Pancreas (tissue), 10 donors: Measurements from ENCODE around the gene RANBP1. TPM values are rescaled to one million over a fixed set of nuclear protein-coding genes. Genes with fewer than 3 reads are reported as not detected.

Experiments used
- ATAC-seq, 4 donors: fragments of 200-7000 bp; cut with Tn5 transposase; one replicate each; pipeline versions ENCODE4 v1.8.0 to v1.9.1; 2020; ENCODE audit warnings: mild to moderate bottlenecking in 4 of 4, moderate library complexity in 4 of 4
- DNase-seq, 6 donors: peaks; one replicate each; pipeline ENCODE4 v3.0.0-alpha.2; 2020
- FAIRE-seq: peaks from 2 replicates; lab custom pipeline; 2012; peaks lifted over from hg19 to GRCh38; lab: Jason Lieb, UNC
- H3K27ac ChIP-seq, 4 donors: fragments of 200-600 bp; sonication (generic); 1 replicate in 3 of 4; 2 replicates in 1 of 4; pipeline versions ENCODE4 v1.5.0 to v1.8.0; 2020
- H3K27me3 ChIP-seq, 4 donors: fragments of 200-600 bp; one replicate each; pipeline ENCODE4 v1.8.0; 2021
- H3K36me3 ChIP-seq, 3 donors: fragments of 200-600 bp; sonication (generic) in 1 of 3; one replicate each; pipeline versions ENCODE4 v1.5.0 to v1.8.0; 2020 to 2021
- H3K4me1 ChIP-seq, 3 donors: fragments of 200-600 bp; one replicate each; pipeline ENCODE4 v1.8.0; 2021
- H3K4me3 ChIP-seq, 4 donors: fragments of 200-600 bp; sonication (generic) in 2 of 4; one replicate each; pipeline versions ENCODE4 v1.5.0 to v1.8.0; 2020 to 2021
- H3K9me3 ChIP-seq, 4 donors: fragments of 200-600 bp; one replicate each; pipeline ENCODE4 v1.8.0; 2021
- WGBS, 2 donors: extraction: QIAGEN DNeasy Blood & Tissue Kit; methylation state at CpG; one replicate each; pipeline ENCODE4 v1.1.7; 2013; 5-methylcytosine and 5-hydroxymethylcytosine counted together
- intact Hi-C, 3 donors: fragments of 100-400 bp; cut with DNase I; formaldehyde crosslinking; loops; one replicate each; pipeline versions ENCODE4 v1.11.1 to v1.14.2; 2022
- polyA plus RNA-seq, 2 donors: library from polyadenylated mRNA; stranded (reverse); fragments of 200-250 nt; gene quantifications; one replicate each; pipeline ENCODE4 v1.2.3, GENCODE V29; 2013
- total RNA-seq, 6 donors: library from RNA; stranded (reverse); fragmentation: NEBNext Ultra II Directional in 4 of 6; extraction: Animal tissue kit (Norgen Biotek cat#: 25700) in 4 of 6; gene quantifications; one replicate each; pipeline versions ENCODE4 v1.2.1 to v1.2.4, GENCODE V29; 2021 to 2023
- TF ChIP-seq, protein P1 (sequence below), 4 donors: fragments of 200-600 bp; sonication (generic) in 3 of 4; IDR thresholded peaks; one replicate each; pipeline versions ENCODE4 v1.5.0 to v1.8.0; 2021; ENCODE audit warnings: antibody characterized with exemption in 4 of 4
- donor health status: healthy with polysubstance abuse.
- donor health status: DM: no; HTN: no; CAD: no; lungs with moderate emphysema.
- donor health status: DM: no; HTN: no; CAD: no.
- donor health status: control.
- donor health status: control.
- donor health status: Bipolar disorder and iron deficiency.
- donor health status: DM: yes; HTN: yes; CAD: no.
- donor health status: DM: no; HTN: no; CAD: no.
- donor health status: DM: no; HTN: no; CAD: no.
- donor health status: DM: yes; HTN: yes; CAD: no.

The RANBP1 gene
- total and polyA plus RNA-seq, 8 donors, result 25.1 to 44.0 (median 34.3) TPM

DNA sequence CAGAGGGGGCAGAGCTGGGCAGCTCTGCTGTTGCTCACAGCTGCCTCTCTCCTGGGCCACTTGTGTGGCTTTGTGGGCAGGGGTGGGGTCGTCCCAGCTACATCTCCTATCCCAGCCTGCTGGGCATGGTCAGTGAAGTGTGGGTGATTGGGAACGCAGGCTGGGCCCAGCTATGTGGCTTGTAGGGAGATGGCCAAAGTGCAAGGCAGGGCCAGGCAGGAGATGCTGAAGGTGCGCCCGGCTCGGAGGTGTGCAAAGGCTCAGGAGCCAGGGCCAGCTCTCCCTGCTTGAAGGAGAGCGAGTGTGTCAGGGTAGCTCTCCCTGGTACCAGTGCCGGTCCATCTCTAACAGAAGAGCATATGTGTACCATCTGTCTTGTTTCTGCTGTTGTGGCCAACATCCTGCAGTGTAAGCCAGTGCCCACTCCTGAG, 8.4 kb upstream of the RANBP1 start:
- WGBS, 2 donors, result 89 to 95% methylated on average over 7 of the region's 7 CpGs
- H3K4me1 ChIP-seq, result peaks cover 4 to 11% (median 8%) of the 10 kb centered on the region in 3 donors
- H3K4me3 ChIP-seq, result no peak overlapping the region
- H3K27ac ChIP-seq, result no peak overlapping the region
- H3K36me3 ChIP-seq, result peaks cover 0 to 56% (median 40%) of the 10 kb centered on the region in 3 donors
- H3K9me3 ChIP-seq, result no peaks in the 10 kb centered on the region
- no peaks in the 10 kb centered on the region for H3K27me3 ChIP-seq
- TF ChIP-seq, protein P1, sequence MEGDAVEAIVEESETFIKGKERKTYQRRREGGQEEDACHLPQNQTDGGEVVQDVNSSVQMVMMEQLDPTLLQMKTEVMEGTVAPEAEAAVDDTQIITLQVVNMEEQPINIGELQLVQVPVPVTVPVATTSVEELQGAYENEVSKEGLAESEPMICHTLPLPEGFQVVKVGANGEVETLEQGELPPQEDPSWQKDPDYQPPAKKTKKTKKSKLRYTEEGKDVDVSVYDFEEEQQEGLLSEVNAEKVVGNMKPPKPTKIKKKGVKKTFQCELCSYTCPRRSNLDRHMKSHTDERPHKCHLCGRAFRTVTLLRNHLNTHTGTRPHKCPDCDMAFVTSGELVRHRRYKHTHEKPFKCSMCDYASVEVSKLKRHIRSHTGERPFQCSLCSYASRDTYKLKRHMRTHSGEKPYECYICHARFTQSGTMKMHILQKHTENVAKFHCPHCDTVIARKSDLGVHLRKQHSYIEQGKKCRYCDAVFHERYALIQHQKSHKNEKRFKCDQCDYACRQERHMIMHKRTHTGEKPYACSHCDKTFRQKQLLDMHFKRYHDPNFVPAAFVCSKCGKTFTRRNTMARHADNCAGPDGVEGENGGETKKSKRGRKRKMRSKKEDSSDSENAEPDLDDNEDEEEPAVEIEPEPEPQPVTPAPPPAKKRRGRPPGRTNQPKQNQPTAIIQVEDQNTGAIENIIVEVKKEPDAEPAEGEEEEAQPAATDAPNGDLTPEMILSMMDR (IDR thresholded peaks at IDR 0.05), result no peak
- FAIRE-seq (no peak), ATAC-seq (no peak), DNase-seq (peak in 2 of 6 donors; percentile 20 to 38)
- intact Hi-C loops, result no loop called here

DNA sequence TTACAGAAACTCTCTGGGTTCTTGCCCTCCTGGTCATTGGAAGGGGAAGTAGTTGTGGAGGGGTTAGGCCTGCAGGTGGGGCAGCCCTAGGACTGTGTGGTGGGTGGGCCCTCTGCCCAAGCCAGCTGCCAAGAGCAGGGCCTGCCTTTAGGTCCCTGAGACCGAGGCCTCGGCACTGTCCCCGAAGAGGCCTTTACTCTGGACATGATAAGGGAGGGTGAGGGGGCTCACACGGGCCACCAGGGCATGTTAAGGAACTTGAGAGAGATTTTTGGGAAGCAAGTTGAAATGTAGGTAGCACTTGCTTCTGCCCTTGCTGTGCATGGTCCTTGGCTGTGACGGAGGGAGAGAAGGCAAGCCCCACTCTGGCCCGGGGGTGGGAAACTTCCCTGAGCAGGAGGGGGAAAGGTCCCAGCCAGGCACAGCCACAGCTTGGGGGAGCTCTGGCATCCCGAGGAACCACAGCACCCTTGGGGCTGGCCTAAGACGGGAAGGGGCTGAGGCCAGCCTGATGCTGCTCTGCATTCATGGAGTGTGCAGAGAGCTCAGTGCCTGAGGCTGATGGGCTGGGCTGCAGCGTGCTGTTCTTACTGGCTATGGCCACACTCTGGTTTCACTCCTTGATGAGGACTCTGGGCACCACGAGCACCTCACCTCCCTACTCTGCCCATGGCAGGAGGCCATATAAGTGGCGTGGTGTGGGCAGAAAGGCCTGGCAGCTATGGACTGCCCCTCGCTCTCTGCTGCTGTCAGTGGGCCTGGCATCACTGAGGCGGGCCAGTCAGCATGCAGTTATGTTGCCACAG, 7.8 kb upstream of the RANBP1 start:
- Histone ChIP-seq H3K27me3 (no peaks in the 10 kb centered on the region), H3K36me3 (peaks cover 0 to 56% (median 40%) of the 10 kb centered on the region in 3 donors), H3K9me3 (no peaks in the 10 kb centered on the region), H3K4me1 (peaks cover 5 to 18% (median 10%) of the 10 kb centered on the region in 3 donors), H3K27ac (no peak overlapping the region), H3K4me3 (no peak overlapping the region)
- intact Hi-C loops, result no loop called here
- WGBS, 2 donors, result 83 to 88% methylated on average over 13 of the region's 13 CpGs
- DNase-seq, result peak in 2 of 6 donors; percentile 24 to 53
- no peak for FAIRE-seq
- TF ChIP-seq, protein P1 (IDR thresholded peaks at IDR 0.05), result no peak
- no peak for ATAC-seq

DNA sequence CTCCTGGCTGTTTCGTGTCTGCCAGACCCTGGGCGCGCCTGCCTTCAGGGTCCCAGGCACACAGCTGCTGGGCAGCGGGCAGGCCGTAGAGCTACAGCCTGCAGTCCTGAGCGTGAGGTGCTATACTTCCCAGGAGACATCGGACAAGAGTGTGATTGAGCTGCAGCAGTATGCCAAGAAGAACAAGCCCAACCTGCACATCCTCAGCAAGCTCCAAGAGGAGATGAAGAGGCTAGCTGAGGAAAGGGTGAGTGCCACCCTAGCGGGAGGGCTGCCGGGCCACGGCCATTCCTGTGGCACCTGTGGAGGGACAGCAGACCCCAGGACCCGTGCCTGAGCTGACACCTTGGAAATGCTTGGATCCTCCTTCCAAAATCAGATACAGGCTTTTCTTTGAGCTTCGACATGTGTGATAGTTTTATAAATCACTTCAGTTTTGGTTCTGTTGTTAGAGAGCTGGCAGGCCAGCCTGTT, 7.1 kb upstream of the RANBP1 start:
- 90 to 91% methylated on average over 12 of the region's 12 CpGs for WGBS, 2 donors
- H3K27ac ChIP-seq, result no peak overlapping the region
- FAIRE-seq (no peak), DNase-seq (peak in 1 of 6 donors; percentile 31), ATAC-seq (no peak)
- TF ChIP-seq, protein P1 (IDR thresholded peaks at IDR 0.05), result no peak
- no peaks in the 10 kb centered on the region for H3K9me3 ChIP-seq
- H3K4me3 ChIP-seq, result no peak overlapping the region
- intact Hi-C loops, result no loop called here
- peaks cover 0 to 56% (median 40%) of the 10 kb centered on the region in 3 donors for H3K36me3 ChIP-seq
- H3K27me3 ChIP-seq, result no peaks in the 10 kb centered on the region
- H3K4me1 ChIP-seq, result peaks cover 5 to 20% (median 10%) of the 10 kb centered on the region in 3 donors

DNA sequence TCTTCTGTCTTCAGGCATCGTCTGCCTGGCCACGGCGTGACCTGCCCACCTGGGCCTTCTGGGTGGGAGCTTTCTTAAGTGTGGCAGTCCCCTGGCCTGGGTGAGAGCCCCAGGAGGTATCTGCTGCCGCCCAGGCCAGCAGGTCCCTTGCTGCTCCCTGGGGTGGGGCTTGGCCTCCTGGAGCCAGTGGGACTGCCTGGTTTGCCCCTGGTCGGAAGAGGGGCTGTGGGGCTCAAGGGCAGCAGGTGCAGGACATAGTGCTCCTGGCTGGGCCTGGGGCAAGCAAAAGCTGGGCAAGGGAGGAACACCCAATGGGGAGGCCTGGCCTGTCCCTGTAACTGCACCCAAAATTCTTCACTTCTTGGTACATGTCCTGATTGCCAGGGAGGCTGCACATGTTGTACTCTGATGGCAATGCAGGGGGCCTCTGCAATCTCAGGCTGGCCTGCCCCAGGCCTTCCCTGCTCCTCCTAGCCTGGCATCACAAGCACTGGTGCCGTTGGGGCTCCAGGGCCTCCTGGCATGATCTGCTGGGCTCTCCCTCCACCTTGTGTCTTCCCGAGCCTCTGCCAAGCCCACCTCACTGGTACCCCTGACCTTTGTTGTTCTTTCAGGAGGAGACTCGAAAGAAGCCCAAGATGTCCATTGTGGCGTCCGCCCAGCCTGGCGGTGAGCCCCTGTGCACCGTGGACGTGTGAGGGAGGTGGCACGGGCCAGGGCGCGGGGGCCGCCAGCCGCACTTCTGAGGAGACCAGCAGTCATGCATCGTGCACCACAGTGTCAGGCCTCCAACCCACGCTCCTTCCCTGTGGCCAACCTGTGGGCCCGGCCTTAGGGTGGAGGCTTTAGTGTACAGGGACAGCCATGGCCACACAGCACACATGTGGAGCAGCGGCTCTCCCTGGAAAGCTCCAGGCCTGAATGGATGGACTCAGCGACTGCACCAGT, 6.2 kb upstream of the RANBP1 start:
- Histone ChIP-seq H3K9me3 (no peaks in the 10 kb centered on the region), H3K36me3 (peaks cover 0 to 52% (median 40%) of the 10 kb centered on the region in 3 donors), H3K27ac (no peak overlapping the region), H3K4me1 (peaks cover 5 to 20% (median 10%) of the 10 kb centered on the region in 3 donors), H3K4me3 (no peak overlapping the region), H3K27me3 (no peaks in the 10 kb centered on the region)
- FAIRE-seq, result no peak
- intact Hi-C loops, result no loop called here
- 87 to 89% methylated on average over 23 of the region's 23 CpGs for WGBS, 2 donors
- TF ChIP-seq, protein P1 (IDR thresholded peaks at IDR 0.05), result no peak
- DNase-seq, result peak in 2 of 6 donors; percentile 45 to 77
- ATAC-seq, result peak in 1 of 4 donors; percentile 1
